ENCODE measurements around the gene CLIC5.

DNA sequence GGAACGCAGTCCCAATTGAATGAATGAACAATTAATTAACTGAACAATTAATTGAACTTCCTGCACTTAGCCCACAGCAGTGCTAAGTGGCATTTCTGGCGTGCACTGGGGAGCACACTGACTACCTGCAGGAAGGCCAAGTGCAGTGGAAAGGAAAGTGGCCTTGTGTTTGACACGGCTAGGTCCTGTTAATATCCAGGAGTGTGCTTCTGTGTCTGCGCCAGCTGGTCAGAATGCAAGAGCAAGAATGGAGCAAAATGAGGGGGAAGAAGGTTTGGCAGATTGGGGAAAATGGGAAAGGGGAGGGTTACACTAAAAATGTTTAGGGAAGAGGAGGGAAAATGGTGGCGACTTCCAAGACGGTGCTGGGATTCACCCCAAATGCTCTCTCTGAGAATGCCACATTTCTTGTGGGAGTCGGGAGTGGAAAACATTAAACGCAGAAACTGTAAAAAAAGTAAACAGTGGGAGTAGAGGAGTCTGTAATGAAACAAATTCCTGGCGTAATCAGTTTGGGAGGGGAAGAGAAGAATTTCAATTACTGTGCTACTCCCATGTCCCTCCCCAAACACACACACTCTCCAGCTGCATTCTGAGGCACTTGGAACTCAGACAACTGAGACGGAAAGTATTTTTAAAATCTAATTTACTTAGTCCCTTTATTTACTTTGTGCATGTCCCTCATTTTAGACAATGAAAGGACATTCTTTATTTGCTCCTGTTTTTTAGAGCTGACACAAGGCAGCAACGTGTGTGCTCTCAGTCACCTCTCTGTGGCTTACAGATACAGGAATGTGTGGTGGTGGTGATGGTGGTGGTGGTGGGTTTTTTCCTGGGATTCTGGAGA lies 64.1 kb downstream of the CLIC5 start:
- TF ChIP-seq, protein P1, sequence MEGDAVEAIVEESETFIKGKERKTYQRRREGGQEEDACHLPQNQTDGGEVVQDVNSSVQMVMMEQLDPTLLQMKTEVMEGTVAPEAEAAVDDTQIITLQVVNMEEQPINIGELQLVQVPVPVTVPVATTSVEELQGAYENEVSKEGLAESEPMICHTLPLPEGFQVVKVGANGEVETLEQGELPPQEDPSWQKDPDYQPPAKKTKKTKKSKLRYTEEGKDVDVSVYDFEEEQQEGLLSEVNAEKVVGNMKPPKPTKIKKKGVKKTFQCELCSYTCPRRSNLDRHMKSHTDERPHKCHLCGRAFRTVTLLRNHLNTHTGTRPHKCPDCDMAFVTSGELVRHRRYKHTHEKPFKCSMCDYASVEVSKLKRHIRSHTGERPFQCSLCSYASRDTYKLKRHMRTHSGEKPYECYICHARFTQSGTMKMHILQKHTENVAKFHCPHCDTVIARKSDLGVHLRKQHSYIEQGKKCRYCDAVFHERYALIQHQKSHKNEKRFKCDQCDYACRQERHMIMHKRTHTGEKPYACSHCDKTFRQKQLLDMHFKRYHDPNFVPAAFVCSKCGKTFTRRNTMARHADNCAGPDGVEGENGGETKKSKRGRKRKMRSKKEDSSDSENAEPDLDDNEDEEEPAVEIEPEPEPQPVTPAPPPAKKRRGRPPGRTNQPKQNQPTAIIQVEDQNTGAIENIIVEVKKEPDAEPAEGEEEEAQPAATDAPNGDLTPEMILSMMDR (IDR thresholded peaks at IDR 0.05) = no peak
- no peak for TF ChIP-seq EP300 (IDR thresholded peaks at IDR 0.05)

Measured in suprapubic skin (tissue), 3 donors.